HCT116 (cell line): ENCODE results near the gene TAOK3. TPM values are rescaled to one million over a fixed set of nuclear protein-coding genes. Genes with fewer than 3 reads are reported as not detected.

Experiments used
- ATAC-seq: fragments of 200-7000 bp; cut with Tn5 transposase; 2 replicates; pipeline ENCODE4 v1.9.1; 2020; ENCODE audit warnings: mild to moderate bottlenecking, moderate library complexity
- BruUV-seq: library from RNA; stranded (reverse); fragments of 400-500 nt; replicated peaks from 2 replicates; lab custom pipeline; 2021; lab: Mats Ljungman, UMichigan
- CTCF ChIA-PET: fragments of 300-600 bp; sonication (Branson Sonifier 250); formaldehyde crosslinking; loops from one replicate; lab custom pipeline; 2021; ENCODE audit warnings: antibody characterized with exemption; lab: Charles Lee
- POLR2A ChIA-PET: fragments of 300-600, 350-600 bp; sonication (Branson Sonifier 250); formaldehyde crosslinking; loops from one replicate; lab custom pipeline; 2021; ENCODE audit warnings: antibody characterized with exemption; lab: Charles Lee
- RAD21 ChIA-PET, 2 experiments: fragments of 300-600 bp; sonication (Branson Sonifier 250); formaldehyde crosslinking; loops; one replicate each; lab custom pipeline; 2023; ENCODE audit warnings: low total read pairs in 2 of 2; ENCODE audit not compliant: uncharacterized antibody in 2 of 2, unreplicated experiment in 2 of 2, low non-redundant PET in 1 of 2; lab: Charles Lee
- DNase-seq: peaks from one replicate; pipeline ENCODE4 v3.0.0-alpha.2; 2010; ENCODE audit warnings: low read depth, low spot score
- H2AFZ ChIP-seq: fragments of 200-600 bp; shearing (Covaris generic), sonication (generic); 2 replicates; pipeline ENCODE4 v1.6.1; 2017; ENCODE audit warnings: low read depth, mixed run types, mixed read lengths, antibody characterized with exemption, low read length; ENCODE audit not compliant: poor library complexity, severe bottlenecking
- H3K27ac ChIP-seq: 2 replicates; pipeline ENCODE4 v1.5.1; 2012; ENCODE audit warnings: low read depth, low read length
- H3K27me3 ChIP-seq: fragments of 200-600 bp; sonication (generic); 2 replicates; pipeline ENCODE4 v1.6.1; 2016; ENCODE audit warnings: mixed run types, low read length, mixed read lengths; ENCODE audit not compliant: insufficient read depth
- H3K36me3 ChIP-seq, 2 experiments: fragments of 200-500 bp in 1 of 2; fragments of 200-600 bp in 1 of 2; sonication (Bioruptor generic) in 1 of 2; sonication (generic) in 1 of 2; 2 replicates each; pipeline versions ENCODE4 v1.5.1 to v1.6.1; 2014 to 2016; ENCODE audit warnings: low read length in 2 of 2, inconsistent platforms in 1 of 2, mixed read lengths in 1 of 2, mixed run types in 1 of 2; ENCODE audit not compliant: insufficient read depth in 2 of 2, control insufficient read depth in 1 of 2
- H3K4me1 ChIP-seq, 2 experiments: fragments of 200-600 bp in 1 of 2; sonication (generic) in 1 of 2; 2 replicates each; pipeline versions ENCODE4 v1.5.1 to v1.6.1; 2012 to 2017; ENCODE audit warnings: low read length in 2 of 2, inconsistent platforms in 1 of 2, mild to moderate bottlenecking in 1 of 2, mixed read lengths in 1 of 2, mixed run types in 1 of 2, moderate library complexity in 1 of 2; ENCODE audit not compliant: insufficient read depth in 2 of 2, control insufficient read depth in 1 of 2
- H3K4me2 ChIP-seq: fragments of 200-600 bp; sonication (generic); 2 replicates; pipeline ENCODE4 v1.6.1; 2017; ENCODE audit warnings: mixed run types, low read length, mixed read lengths
- H3K4me3 ChIP-seq, 2 experiments: fragments of 200-600 bp in 1 of 2; sonication (generic) in 1 of 2; replicated peaks in 1 of 2; 2 replicates each; pipeline ENCODE4 v1.5.1; 2011 to 2016; ENCODE audit warnings: low read length in 2 of 2, control low read depth in 1 of 2, low read depth in 1 of 2, mild to moderate bottlenecking in 1 of 2, mixed read lengths in 1 of 2, mixed run types in 1 of 2
- H3K79me2 ChIP-seq: fragments of 200-600 bp; sonication (generic); 2 replicates; pipeline ENCODE4 v1.6.1; 2017; ENCODE audit warnings: mild to moderate bottlenecking, mixed run types, low read length, moderate library complexity, mixed read lengths; ENCODE audit not compliant: insufficient read depth
- H3K9ac ChIP-seq: fragments of 200-600 bp; sonication (generic); 2 replicates; pipeline ENCODE4 v1.6.1; 2016; ENCODE audit warnings: low read length, mixed read lengths
- H3K9me2 ChIP-seq: fragments of 200-600 bp; sonication (generic), shearing (Covaris generic); 2 replicates; pipeline ENCODE4 v1.6.1; 2017; ENCODE audit warnings: mixed run types, mild to moderate bottlenecking, moderate library complexity; ENCODE audit not compliant: insufficient read depth
- H3K9me3 ChIP-seq, 2 experiments: fragments of 200-500 bp in 1 of 2; fragments of 200-600 bp in 1 of 2; sonication (Bioruptor generic) in 1 of 2; sonication (generic) in 1 of 2; 2 replicates each; pipeline ENCODE4 v1.6.1; 2014 to 2017; ENCODE audit warnings: low read length in 2 of 2, mixed read lengths in 2 of 2, inconsistent platforms in 1 of 2, low read depth in 1 of 2, mild to moderate bottlenecking in 1 of 2, mixed run types in 1 of 2, moderate library complexity in 1 of 2; ENCODE audit not compliant: control insufficient read depth in 1 of 2, insufficient read depth in 1 of 2
- H4K20me1 ChIP-seq: fragments of 200-600 bp; sonication (generic), shearing (Covaris generic); 2 replicates; pipeline ENCODE4 v1.6.1; 2017; ENCODE audit warnings: mixed run types, mild to moderate bottlenecking, moderate library complexity; ENCODE audit not compliant: insufficient read depth
- CEBPB ChIP-seq: IDR thresholded peaks from 2 replicates; pipeline ENCODE4 v1.6.1; 2012; ENCODE audit warnings: low read depth
- FOSL1 ChIP-seq: IDR thresholded peaks from 2 replicates; pipeline ENCODE4 v1.6.1; 2012; ENCODE audit warnings: low read depth
- POLR2A ChIP-seq: IDR thresholded peaks from 2 replicates; pipeline ENCODE4 v1.7.0; 2011; ENCODE audit warnings: borderline replicate concordance; ENCODE audit not compliant: insufficient read depth, insufficient read length; ENCODE audit errors: extremely low read depth
- POLR2AphosphoS5 ChIP-seq: IDR thresholded peaks from 2 replicates; pipeline ENCODE4 v1.6.1; 2011; ENCODE audit warnings: mild to moderate bottlenecking, low read depth, low read length, moderate library complexity
- RAD21 ChIP-seq: IDR thresholded peaks from 2 replicates; pipeline ENCODE4 v1.6.1; 2012; ENCODE audit warnings: low read depth, mild to moderate bottlenecking
- SP1 ChIP-seq: IDR thresholded peaks from 2 replicates; pipeline ENCODE4 v1.6.1; 2012; ENCODE audit warnings: low read depth
- TCF7L2 ChIP-seq: IDR thresholded peaks from 2 replicates; pipeline ENCODE4 v1.7.0; 2011; ENCODE audit warnings: borderline replicate concordance, inconsistent platforms; ENCODE audit not compliant: insufficient read depth, insufficient read length; ENCODE audit errors: extremely low read depth
- YY1 ChIP-seq: IDR thresholded peaks from 2 replicates; pipeline ENCODE4 v1.6.1; 2011; ENCODE audit warnings: low read length, low read depth, moderate library complexity, mild to moderate bottlenecking; ENCODE audit not compliant: insufficient replicate concordance; ENCODE audit errors: extremely low read depth
- ZNF274 ChIP-seq: fragments of 200-500 bp; sonication (Bioruptor generic); IDR thresholded peaks from 2 replicates; pipeline ENCODE4 v1.6.1; 2014; ENCODE audit warnings: mild to moderate bottlenecking, low read depth, low read length, inconsistent platforms
- intact Hi-C: fragments of 100-400 bp; cut with micrococcal nuclease; formaldehyde crosslinking; loops from 2 replicates; pipeline ENCODE4 v1.10.0; 2022
- total RNA-seq: library from RNA; stranded (reverse); gene quantifications from one replicate; pipeline ENCODE4 v1.2.1, GENCODE V29; 2021; ENCODE audit not compliant: unreplicated experiment
- TF ChIP-seq, protein P1 (sequence below): IDR thresholded peaks from 2 replicates; pipeline ENCODE4 v1.6.1; 2012
- TF ChIP-seq, protein P2 (sequence below): IDR thresholded peaks from 2 replicates; pipeline ENCODE4 v1.6.1; 2012; ENCODE audit warnings: low read depth

The TAOK3 gene
- total RNA-seq, 1 experiment from 2014 or later: 10.5 TPM

DNA sequence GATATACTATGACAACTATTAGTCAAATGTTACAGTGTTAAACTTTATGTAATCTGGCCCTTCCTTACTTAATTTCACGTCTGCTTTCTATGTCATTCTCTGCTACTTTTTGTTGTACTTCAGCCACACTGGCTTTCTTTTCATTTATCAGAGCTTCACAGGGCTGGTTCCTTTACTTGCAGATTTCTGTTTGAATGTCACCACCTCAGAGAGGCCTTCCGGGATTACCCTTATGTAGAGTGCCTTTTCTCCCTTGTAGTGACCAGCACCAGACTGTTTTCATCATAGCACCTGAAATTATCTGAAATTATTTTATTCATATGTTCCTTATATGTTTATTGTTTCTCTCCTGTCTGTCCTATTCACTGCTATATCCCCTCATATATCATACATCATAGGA, 75.4 kb downstream of the TAOK3 start:
- no TSS peak for BruUV-seq
- H3K4me2 ChIP-seq: no peak overlapping the region
- H3K4me1 ChIP-seq: peaks cover 4 to 5% of the 10 kb centered on the region in 2 experiments; a peak in 2 of 4 replicates
- H2AFZ ChIP-seq: no peak overlapping the region
- TF ChIP-seq YY1 (no peak), FOSL1 (no peak), ZNF274 (no peak), RAD21 (no peak), TCF7L2 (no peak), POLR2AphosphoS5 (no peak), POLR2A (no peak), CEBPB (no peak), SP1 (no peak)
- TF ChIP-seq, protein P1, sequence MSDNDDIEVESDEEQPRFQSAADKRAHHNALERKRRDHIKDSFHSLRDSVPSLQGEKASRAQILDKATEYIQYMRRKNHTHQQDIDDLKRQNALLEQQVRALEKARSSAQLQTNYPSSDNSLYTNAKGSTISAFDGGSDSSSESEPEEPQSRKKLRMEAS: no peak
- TF ChIP-seq, protein P2, sequence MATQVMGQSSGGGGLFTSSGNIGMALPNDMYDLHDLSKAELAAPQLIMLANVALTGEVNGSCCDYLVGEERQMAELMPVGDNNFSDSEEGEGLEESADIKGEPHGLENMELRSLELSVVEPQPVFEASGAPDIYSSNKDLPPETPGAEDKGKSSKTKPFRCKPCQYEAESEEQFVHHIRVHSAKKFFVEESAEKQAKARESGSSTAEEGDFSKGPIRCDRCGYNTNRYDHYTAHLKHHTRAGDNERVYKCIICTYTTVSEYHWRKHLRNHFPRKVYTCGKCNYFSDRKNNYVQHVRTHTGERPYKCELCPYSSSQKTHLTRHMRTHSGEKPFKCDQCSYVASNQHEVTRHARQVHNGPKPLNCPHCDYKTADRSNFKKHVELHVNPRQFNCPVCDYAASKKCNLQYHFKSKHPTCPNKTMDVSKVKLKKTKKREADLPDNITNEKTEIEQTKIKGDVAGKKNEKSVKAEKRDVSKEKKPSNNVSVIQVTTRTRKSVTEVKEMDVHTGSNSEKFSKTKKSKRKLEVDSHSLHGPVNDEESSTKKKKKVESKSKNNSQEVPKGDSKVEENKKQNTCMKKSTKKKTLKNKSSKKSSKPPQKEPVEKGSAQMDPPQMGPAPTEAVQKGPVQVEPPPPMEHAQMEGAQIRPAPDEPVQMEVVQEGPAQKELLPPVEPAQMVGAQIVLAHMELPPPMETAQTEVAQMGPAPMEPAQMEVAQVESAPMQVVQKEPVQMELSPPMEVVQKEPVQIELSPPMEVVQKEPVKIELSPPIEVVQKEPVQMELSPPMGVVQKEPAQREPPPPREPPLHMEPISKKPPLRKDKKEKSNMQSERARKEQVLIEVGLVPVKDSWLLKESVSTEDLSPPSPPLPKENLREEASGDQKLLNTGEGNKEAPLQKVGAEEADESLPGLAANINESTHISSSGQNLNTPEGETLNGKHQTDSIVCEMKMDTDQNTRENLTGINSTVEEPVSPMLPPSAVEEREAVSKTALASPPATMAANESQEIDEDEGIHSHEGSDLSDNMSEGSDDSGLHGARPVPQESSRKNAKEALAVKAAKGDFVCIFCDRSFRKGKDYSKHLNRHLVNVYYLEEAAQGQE: no peak
- H3K79me2 ChIP-seq: no peaks in the 10 kb centered on the region
- ChIA-PET RAD21 (no interaction called here), POLR2A (no interaction called here), CTCF (no interaction called here)
- ATAC-seq: no peak
- H4K20me1 ChIP-seq: no peaks in the 10 kb centered on the region
- H3K27ac ChIP-seq: no peak overlapping the region
- no peak overlapping the region for H3K9ac ChIP-seq
- no peaks in the 10 kb centered on the region for H3K27me3 ChIP-seq
- no peaks in the 10 kb centered on the region for H3K9me2 ChIP-seq
- DNase-seq: no peak
- H3K9me3 ChIP-seq: no peaks in the 10 kb centered on the region
- H3K36me3 ChIP-seq: no peaks in the 10 kb centered on the region
- intact Hi-C loops: no loop called here
- H3K4me3 ChIP-seq: no peak overlapping the region
